Pons (tissue), 1 donor: ENCODE measurements around the gene HSPA13.
"Not testable (repeated sequence)": the region's sequence is repeated elsewhere in the genome, so short reads cannot be mapped to it uniquely, and the experiment has no call there.

Experiments used
- DNase-seq: peaks from one replicate; pipeline ENCODE4 v3.0.0-alpha.2; 2016; ENCODE audit warnings: low spot score

The HSPA13 gene, protein sequence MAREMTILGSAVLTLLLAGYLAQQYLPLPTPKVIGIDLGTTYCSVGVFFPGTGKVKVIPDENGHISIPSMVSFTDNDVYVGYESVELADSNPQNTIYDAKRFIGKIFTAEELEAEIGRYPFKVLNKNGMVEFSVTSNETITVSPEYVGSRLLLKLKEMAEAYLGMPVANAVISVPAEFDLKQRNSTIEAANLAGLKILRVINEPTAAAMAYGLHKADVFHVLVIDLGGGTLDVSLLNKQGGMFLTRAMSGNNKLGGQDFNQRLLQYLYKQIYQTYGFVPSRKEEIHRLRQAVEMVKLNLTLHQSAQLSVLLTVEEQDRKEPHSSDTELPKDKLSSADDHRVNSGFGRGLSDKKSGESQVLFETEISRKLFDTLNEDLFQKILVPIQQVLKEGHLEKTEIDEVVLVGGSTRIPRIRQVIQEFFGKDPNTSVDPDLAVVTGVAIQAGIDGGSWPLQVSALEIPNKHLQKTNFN

DNA sequence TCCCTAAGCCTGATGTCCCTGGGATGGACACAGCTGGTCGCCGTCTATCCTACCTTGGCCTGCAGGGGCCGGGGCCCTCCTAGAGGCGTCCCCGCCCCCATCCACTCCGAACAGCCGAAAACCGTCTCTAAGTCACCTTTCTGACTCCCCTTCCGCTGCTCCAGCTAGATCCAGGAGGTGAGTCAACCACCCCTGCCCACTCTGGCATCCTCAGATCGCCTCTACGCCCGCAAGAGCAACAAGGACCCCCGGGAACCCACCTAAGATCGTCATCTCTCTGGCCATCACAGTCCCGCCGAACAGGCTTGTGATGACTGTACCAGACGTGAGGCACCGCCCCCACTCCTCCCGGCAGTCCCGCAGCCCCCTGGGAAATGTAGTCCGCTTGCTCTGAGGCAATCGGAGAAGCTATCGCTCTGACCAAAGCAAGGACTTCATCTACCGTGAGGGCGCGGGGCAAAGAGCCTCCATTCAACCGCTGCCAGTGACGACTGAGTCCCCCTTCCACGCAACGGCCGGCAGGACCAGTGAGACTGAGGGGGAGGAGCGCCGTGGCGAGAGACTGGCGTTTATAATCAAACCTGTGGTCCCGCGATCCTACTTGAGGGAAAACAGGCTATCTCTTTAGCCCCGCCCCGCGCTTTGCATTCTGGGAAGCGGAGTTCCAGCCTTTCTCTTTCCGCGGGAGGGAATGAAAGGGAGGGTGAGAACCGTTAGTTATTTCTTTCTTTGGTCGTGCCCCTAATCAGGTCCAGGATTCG, at the start of gene HSPA13:
HSPA13 (minus strand) TSS at position 312 of the 761 bp plus-strand sequence; CDS start at position 285, 27 bp downstream.
- peak; percentile 100 for DNase-seq

DNA sequence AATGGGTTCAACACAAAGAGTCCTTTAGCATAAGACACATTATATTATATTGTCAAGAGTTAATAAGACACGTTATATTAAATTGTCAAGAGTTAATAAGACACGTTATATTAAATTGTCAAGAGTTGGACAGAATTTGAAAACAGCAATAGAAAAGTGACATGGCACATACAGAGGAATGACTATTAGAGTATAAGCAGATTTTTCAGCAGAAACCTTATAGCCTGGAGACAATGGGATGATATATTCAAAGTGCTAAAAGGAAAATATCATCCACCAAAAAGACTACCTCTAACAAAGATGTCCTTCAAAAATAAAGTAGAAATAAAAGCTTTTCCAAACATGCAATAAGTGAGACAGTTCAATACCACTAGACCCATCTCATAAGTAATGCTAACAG, 36.0 kb upstream of the HSPA13 start:
- DNase-seq = no peak

DNA sequence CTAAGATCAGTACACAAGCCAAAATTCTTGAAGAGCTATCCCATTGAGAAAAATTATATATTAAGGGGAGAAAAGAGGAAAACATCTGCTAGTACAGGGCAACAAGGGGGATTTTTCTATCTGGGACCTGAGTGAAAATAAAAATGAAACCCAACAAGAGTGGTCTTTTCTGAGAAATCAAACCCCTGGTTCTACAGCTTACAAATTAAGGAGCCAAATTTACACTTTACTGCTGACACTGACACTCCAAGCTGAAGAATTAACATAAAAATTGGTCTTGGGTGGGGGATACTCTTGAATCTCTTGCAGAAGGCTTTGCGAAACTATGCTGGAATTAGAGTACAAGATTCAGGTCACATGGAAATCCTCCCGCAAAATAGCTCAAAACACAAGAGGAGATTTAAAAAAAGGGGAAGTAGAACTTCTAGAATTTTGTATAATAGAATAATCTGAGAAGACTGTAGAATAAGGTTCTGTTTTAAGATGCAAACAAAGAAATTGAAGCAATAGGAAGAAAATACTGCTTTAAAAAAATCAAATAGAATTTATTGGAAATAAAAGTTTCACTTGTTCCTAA, 32.1 kb upstream of the HSPA13 start:
- DNase-seq = peak; percentile 24

DNA sequence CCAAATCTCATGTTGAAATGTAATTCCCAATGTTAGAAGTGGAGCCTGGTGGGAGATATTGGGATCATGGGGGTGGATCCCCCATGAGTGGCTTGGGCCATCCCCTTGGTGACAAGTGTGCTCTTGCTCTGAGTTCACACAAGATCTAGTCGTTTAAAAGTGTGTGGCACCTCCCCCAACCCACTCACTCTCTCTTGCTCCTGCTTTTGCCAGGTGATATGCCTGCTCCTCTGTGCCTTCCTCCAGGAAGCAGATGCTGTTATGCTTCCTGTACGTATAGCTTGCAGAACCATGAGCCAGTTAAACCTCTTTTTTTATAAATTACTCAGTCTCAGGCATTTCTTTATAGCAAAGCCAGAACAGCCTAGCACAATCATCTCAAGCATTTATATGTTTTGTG, 23.0 kb upstream of the HSPA13 start:
- DNase-seq = no peak

DNA sequence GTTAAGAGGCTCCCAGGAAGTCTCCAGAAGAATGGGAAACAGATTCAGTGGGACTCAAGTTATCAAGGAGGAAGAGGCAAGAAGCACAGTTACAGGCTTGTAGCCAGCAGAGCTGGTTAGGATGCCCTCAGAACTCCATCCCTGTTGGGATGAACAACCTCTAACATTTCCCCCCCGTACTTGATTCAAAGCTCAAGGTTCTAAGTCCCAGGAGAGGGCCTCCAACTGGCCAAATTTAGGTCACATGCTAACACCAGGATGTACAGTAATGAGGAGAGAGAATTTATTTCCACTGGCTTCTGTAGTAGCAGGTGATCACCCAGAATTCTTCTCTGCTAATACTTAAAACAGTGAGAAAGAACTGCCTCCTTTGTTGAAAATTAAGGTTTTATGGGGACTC, 22.3 kb upstream of the HSPA13 start:
- no peak for DNase-seq

DNA sequence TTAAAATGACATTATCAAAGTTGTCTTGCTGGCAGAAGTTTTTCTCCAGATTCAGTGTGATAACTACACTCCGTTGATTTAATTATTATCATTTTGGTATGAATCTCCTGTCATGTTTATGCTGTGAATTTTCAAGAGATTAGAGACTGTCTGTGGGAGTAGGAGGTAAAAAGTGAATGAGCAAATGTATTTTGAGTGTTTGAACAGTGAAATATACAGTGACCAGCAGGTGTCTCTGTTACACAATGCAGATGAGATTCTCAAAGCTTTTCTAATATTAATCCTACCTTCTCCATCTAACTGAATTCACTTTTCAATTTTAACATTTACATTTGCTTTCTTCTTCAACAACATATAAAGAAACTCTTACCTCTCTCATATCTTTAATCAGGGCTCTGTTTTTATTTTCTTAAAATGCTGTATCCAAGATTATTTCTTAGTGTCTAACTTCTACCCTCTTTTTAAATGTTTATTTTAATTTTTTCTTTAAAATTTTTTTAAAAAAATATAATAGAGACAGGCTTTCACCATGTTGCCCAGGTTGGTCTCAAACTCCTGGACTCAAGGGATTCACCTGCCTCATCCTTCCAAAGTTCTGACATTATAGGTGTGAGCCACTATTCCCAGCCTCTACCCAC, 20.9 kb upstream of the HSPA13 start:
- DNase-seq = peak; percentile 35

DNA sequence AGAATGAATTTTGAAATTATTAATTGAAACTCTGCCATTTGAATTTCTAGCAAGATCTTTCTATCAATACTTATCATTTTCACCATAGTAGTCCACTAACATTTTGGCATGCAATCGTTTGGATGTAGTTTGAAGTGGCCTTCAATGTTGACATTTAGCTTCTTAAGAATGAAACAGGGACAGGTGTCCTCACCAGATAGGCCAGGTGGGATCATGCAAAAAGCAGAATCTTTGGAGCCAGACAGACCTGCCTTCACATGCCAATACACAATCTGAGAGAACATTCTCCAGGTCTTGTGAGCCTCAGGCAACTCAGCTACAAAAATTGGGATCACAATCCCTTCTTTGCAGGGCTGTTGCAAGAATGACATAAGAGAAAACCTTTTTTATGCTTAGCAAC, 18.3 kb upstream of the HSPA13 start:
- DNase-seq = no peak

DNA sequence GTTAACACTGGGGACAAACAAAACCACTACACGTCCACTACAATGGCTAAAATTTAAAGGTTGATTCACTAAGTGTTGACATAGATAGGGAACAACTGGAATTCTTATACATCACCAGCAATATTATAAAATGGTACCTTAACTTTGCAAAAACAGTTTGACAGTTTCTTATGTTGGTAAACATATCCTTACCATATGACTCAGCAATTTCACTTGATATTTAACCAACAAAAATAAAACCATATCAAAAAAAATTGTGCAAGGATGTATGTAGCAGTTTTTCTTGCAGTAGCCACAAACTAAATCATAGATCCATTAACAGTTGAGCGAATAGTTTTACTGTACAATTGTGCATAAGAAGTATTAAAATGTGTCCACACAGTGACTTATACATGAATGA, 5.3 kb upstream of the HSPA13 start:
- DNase-seq = no peak

DNA sequence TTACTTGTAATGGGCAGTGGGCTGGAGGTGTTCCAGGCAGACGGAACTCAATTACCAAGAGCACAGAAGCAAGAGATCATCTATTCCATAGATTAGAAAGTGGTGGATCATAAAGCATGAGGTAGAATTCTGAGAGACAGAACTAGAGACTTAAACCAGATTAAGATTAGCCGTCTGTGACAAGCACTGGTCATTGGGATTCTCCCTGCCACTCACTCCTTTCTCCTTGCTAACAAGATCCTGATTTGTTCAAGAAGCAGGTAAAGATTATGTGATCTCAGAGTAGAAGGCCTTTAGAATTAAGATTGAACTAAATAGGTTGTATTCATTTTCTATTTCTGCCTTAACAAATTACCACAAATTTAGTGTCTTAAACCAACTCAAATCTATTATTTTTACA, 1.5 kb upstream of the HSPA13 start:
- no peak for DNase-seq

DNA sequence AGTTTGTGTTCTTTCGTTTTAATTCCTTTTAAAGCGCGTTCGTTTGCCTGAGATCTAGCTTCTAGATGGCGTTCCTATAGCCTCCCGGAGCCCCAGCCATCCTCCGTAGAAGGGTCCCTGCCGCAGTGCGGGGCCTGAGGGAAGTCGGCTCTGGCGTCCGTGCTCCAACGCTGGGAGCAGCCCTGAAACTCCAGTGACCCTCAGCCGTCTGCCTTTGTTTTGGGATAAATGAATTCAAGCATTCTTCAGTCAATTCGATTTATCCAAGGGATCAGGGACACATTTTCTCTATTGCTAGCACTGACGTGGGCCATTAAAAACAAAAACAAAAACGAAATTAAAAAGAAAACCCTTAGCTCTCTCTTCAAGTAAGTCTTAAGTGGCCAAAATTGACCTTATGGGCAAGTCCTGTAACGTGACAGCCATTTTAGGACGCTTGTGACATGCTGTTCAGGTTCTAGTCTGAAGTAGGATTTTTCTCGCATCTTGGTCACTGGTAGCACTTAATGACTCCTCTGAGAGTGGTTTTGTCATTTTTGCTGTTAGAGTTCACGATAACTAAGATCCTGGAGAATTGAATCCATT, 742 bp upstream of the HSPA13 start:
- DNase-seq = peak; percentile 70

DNA sequence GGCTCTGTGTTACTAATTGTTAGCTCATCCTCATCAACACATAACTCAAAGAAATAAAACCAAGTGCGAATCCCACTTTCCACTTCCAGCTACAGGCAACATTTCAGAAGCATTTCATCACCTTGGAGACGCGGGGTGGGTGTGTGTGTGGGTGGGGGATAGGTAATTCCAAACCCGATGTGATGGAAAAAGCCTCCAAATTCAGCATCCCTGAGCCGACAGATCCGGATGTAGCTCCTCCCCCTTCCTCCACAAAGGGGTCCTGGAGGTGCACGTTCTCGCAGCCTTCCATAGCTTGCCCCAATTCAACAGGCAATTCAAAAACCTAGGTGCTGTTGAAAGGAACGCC, 486 bp downstream of the HSPA13 start:
- DNase-seq = no peak

DNA sequence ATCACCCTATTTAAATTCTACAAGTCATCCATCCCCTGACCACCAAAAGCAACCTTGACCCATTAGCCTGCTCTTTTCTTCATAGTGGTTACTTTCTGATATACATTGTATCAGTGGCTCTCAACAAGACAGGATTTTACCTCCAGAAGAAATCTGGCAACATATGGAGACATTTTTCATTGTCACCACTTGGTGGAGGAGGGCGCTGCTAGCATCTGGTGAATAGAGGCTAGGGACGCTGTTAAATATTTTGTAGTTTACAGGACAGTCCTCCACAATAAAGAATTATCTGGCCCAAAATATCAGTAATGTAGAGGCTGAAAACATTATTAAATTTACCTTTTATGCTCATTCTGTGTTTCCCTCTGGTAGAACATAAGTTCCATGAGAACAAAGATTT, 6.1 kb downstream of the HSPA13 start:
- no peak for DNase-seq

DNA sequence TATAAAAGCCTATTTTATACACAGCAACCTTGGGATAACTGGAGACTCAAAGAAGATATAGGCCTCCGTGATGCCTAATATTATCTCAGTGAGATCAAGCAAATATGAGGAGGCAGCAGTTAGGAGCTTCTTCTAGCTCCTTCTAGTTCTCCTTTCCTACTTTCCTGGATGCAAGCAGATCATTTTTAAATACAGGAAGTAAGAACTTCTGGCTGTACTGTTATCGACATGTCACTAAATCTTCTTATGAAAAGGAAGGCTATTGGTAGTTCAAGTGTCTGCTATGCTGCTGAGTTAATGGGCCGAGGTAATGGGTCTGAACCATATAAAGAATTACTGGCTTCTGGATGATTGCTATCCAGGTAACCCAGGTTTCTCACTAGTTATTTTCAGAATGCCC, 15.9 kb downstream of the HSPA13 start:
- peak; percentile 54 for DNase-seq

DNA sequence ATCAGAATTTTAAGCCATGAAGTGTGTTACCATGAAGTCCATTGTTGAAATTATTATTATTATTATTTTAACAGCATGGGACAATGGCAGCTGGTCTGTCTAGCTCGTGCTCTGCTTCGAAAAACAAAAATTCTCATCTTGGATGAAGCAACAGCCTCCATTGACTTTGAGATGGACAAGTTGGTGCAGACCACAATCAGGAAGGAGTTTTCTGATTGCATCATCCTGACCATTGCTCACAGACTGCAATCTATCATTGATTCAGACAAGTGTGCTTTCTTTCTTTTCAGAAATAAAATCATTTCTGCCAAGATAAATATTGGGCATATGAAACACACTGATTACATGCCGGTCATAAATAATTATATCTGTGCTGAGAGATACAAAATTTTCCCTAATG, 21.0 kb downstream of the HSPA13 start:
- DNase-seq = no peak

DNA sequence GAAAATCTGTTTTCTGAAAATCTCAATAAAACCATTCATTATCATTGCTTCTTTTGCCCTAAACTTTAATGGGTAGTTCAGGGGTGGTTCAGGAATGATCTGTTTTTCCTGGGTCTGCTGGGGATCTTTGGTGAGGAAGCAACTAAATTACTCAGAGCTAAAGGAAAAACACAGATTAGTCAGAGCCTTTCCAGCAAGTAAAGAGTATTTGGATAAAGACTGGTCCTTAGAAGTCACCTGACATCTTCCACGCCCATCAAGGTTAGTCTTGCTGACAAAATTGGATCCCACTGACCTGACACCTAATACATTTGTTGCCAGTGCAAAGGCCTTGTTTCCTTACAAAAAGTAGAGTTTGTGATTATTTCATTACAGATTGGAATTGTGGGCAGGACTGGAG, 24.2 kb downstream of the HSPA13 start:
- DNase-seq = no peak

DNA sequence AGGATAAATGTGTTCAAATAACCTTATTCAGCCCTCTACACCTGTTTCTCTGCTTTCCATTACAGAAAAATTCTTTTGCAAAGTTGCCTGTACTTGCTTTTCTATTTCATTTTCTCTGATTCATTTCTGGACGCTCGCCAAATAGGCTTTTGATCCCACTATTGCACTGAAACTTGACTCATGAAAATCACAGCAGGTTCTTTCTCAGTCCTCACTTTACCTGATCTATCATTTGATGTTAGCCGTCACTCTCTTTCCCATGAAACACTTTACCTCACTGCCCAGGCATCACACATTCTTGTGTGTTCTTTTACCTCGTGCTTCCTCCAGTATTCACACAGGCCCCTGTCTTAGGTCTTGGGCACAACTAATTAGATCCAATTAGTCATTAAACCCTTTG, 26.2 kb downstream of the HSPA13 start:
- DNase-seq = no peak

DNA sequence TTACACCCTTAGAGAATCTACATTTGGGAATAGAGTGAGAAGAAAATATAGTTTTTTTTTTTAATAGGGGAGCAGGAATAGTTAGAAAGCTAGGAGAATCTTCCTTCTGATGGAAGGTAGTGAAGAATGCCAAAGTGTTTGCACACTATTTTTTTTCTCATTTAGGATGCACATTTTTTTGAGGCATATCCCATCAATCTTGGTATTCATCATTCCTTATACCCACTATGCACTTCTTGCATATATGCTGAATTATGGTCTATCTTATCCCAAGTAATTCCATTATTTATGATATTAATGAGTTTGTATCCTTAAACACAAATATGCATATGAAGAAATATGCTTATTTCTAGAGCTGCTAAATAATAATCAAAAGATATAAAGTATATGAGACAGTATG, 28.4 kb downstream of the HSPA13 start:
- no peak for DNase-seq

DNA sequence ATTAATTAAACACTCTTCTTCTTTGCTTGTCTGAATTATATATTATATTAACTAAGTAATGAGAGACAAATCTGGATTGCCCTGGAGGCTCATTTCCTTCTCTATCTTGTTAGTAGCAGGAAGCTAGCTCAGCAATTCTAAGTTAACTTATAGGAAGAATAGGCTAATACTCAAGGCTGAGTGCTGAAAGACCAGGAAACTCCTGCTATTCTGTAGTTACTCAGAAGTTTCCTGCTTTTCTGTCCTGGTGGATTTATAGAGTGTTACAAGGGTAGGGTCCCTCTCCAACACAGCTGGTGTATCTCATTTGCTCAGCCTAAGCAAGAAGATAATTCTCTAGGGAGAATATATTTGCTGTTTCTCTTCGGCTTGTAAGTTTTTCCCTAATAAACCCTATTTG, 29.2 kb downstream of the HSPA13 start:
- no peak for DNase-seq

DNA sequence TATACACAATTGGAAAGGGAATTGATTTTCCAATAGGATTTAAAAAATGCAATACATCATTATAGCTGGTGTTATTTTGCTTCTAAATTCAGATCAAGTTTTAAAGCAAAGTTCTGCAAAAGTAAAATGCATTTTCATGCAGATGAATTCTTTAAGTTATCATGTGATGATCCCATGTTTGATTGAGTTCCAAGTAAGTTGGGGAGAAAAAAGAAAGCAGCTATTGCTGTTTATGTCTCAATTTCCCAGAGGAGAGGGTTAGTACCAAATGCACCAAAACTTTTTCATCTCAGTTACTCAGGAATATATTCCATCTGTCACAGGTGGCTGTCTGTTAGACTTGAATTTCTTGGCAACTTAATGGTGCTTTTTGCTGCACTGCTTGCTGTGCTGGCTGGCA, 29.7 kb downstream of the HSPA13 start:
- DNase-seq = no peak

DNA sequence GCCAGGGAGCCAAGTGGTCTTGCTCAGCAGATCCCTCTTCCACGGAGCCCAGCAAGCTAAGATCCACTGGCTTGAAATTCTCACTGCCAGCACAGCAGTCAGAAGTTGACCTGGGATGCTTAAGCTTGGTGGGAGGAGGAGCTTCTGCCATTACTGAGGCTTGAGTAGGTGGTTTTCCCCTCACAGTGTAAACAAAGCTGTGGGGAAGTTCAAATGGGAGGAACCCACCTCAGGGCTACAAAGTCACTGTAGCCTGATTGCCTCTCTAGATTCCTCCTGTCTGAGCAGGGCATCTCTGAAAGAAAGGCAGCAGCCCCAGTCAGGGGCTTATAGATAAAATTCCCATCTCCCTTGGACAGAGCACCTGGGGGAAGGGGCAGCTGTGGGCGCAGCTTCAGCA, 55.6 kb downstream of the HSPA13 start:
- DNase-seq = not testable (repeated sequence)

DNA sequence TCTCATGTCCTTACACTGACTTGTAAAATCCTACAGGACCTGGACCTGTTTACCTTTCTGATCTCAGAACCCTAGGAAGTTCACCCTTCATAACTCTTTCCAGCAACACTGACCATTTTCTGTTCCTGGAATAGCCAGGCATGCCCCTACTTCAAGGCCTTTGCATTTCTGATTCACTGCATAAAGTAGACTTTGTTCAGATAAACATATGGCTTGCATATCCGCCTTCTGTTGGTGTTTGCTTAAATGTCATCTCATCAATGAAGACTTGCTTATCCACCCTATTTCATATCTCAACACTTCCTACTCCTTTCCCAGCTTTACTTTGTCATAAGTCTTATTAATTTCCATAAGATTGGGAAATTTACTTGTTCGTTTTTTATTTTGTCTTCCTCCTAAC, 57.4 kb downstream of the HSPA13 start:
- no peak for DNase-seq
